Hepatocyte (in vitro differentiated cells): ENCODE results near the gene ZNRF1. TPM values are rescaled to one million over a fixed set of nuclear protein-coding genes. Genes with fewer than 3 reads are reported as not detected.
A peak's percentile ranks its signal among the peaks of the same experiment; 100 is the strongest.

Source experiments
- DNase-seq: peaks from one replicate; pipeline ENCODE4 v3.0.0-alpha.2; 2016; ENCODE audit warnings: low spot score
- H2AFZ ChIP-seq: fragments of 200-600 bp; sonication (generic); 2 replicates; pipeline ENCODE4 v1.6.0; 2016; ENCODE audit warnings: antibody characterized with exemption, mild to moderate bottlenecking
- H3K27ac ChIP-seq: fragments of 200-600 bp; sonication (generic); 2 replicates; pipeline ENCODE4 v1.5.1; 2016; ENCODE audit warnings: mild to moderate bottlenecking
- H3K27me3 ChIP-seq: fragments of 200-600 bp; sonication (generic); 2 replicates; pipeline ENCODE4 v1.6.1; 2016
- H3K36me3 ChIP-seq: fragments of 200-600 bp; sonication (generic); replicated peaks from 2 replicates; pipeline ENCODE4 v1.5.1; 2016; ENCODE audit warnings: low read depth; ENCODE audit not compliant: insufficient read depth
- H3K4me1 ChIP-seq: fragments of 200-600 bp; sonication (generic); 2 replicates; pipeline ENCODE4 v1.5.1; 2016; ENCODE audit warnings: mild to moderate bottlenecking, moderate library complexity; ENCODE audit not compliant: insufficient read depth
- H3K4me2 ChIP-seq: fragments of 200-600 bp; sonication (generic); 2 replicates; pipeline ENCODE4 v1.6.0; 2016
- H3K4me3 ChIP-seq: fragments of 200-600 bp; sonication (generic); 2 replicates; pipeline ENCODE4 v1.5.1; 2016; ENCODE audit warnings: mild to moderate bottlenecking
- H3K79me2 ChIP-seq: fragments of 200-600 bp; sonication (generic); 2 replicates; pipeline ENCODE4 v1.6.0; 2017; ENCODE audit warnings: mild to moderate bottlenecking
- H3K9me2 ChIP-seq: fragments of 200-600 bp; sonication (generic); replicated peaks from 2 replicates; pipeline ENCODE4 v1.6.0; 2017; ENCODE audit warnings: mild to moderate bottlenecking; ENCODE audit not compliant: insufficient read depth
- H3K9me3 ChIP-seq: fragments of 200-600 bp; sonication (generic); 2 replicates; pipeline ENCODE4 v1.5.1; 2016; ENCODE audit warnings: low read depth, mild to moderate bottlenecking
- H4K20me1 ChIP-seq: fragments of 200-600 bp; sonication (generic); 2 replicates; pipeline ENCODE4 v1.6.0; 2016; ENCODE audit warnings: mild to moderate bottlenecking; ENCODE audit not compliant: insufficient read depth, poor library complexity, severe bottlenecking
- CTCF ChIP-seq: fragments of 200-600 bp; sonication (generic); IDR thresholded peaks from 2 replicates; pipeline ENCODE4 v1.5.1; 2016; ENCODE audit warnings: antibody characterized with exemption, mild to moderate bottlenecking; ENCODE audit not compliant: poor library complexity
- EZH2 ChIP-seq: fragments of 200-600 bp; sonication (generic); IDR thresholded peaks from 2 replicates; pipeline ENCODE4 v1.6.1; 2016; ENCODE audit warnings: antibody characterized with exemption, mild to moderate bottlenecking, borderline replicate concordance
- EZH2phosphoT487 ChIP-seq: fragments of 200-600 bp; sonication (generic); IDR thresholded peaks from one replicate; pipeline ENCODE4 v1.6.1; 2018; ENCODE audit warnings: antibody characterized with exemption, mild to moderate bottlenecking, low read depth, moderate library complexity; ENCODE audit not compliant: unreplicated experiment, severe bottlenecking
- WGBS: methylation state at CpG from one replicate; pipeline ENCODE4 v1.1.6; 2016; ENCODE audit warnings: low lambda C conversion rate; ENCODE audit errors: missing lambda C conversion rate; 5-methylcytosine and 5-hydroxymethylcytosine counted together
- polyA plus RNA-seq: library from polyadenylated mRNA; unstranded; fragments of >200 nt; fragmentation: Nextera tagmentation; extraction: Ambion mirVana; gene quantifications from 2 replicates; pipeline ENCODE4 v1.2.1, GENCODE V29; 2016
- total RNA-seq: library from RNA; depleted of rRNA; stranded (reverse); fragments of >200 nt; gene quantifications from 2 replicates; pipeline ENCODE4 v1.2.3, GENCODE V29; 2014

ZNRF1 gene
- total and polyA plus RNA-seq, 2 experiments from 2014 or later: 23.0 to 46.5 TPM

GRCh38 chr16:75000481-75001081, 1.8 kb downstream of the ZNRF1 start:
- peak overlapping the region; percentile 93 for H3K4me2 ChIP-seq
- peak overlapping the region; percentile 98 for H3K4me3 ChIP-seq
- no peaks in the 10 kb centered on the region for H3K9me3 ChIP-seq
- no peak overlapping the region for H3K27ac ChIP-seq
- no peak overlapping the region for H2AFZ ChIP-seq
- H3K4me1 ChIP-seq: peaks cover 18% of the 10 kb centered on the region
- WGBS: 9% methylated on average over 15 of the region's 15 CpGs
- H3K9me2 ChIP-seq: no peaks in the 10 kb centered on the region
- DNase-seq: peak; percentile 34
- TF ChIP-seq CTCF: no peak
- peaks cover 64% of the 10 kb centered on the region for H3K79me2 ChIP-seq
- H3K27me3 ChIP-seq: no peaks in the 10 kb centered on the region
- H4K20me1 ChIP-seq: peaks cover 58% of the 10 kb centered on the region
- H3K36me3 ChIP-seq: no peaks in the 10 kb centered on the region

- peaks cover 83% of the 10 kb centered on the region for H3K79me2 ChIP-seq
- TF ChIP-seq EZH2 (no peak), EZH2phosphoT487 (no peak), CTCF (no peak)
- no peak overlapping the region for H2AFZ ChIP-seq
- H4K20me1 ChIP-seq: peaks cover 69% of the 10 kb centered on the region
- 56% methylated on average over 9 of the region's 9 CpGs for WGBS
- no peak overlapping the region for H3K27ac ChIP-seq
- H3K4me3 ChIP-seq: no peak overlapping the region
- no peaks in the 10 kb centered on the region for H3K27me3 ChIP-seq
- H3K36me3 ChIP-seq: no peaks in the 10 kb centered on the region
- peak overlapping the region; percentile 93 for H3K4me2 ChIP-seq
- no peaks in the 10 kb centered on the region for H3K9me2 ChIP-seq
- DNase-seq: no peak
- peaks cover 18% of the 10 kb centered on the region for H3K4me1 ChIP-seq
- no peaks in the 10 kb centered on the region for H3K9me3 ChIP-seq
These were observed 3.6 kb downstream of the ZNRF1 start for GRCh38 chr16:75002474-75002873.

DNA sequence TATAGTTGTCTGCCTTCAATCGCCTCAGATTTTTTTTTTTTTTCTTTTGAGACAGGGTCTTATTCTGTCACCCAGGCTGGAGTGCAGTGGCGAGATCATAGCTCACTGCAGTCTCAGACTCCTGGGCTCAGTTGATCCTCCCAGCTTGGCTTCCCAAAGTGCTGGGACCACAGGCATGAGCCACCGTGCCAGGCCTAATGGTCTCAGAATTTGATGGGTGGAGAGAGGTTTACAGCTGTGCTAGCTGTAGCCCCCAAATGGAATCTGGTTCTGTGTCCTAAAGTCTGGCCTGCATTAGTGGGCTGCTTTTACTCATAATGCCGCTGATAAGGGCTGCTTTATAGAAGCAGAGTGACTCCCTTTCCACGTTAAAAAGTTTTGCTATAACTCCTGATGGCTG, 5.1 kb downstream of the ZNRF1 start:
- Histone ChIP-seq H3K27ac (no peak overlapping the region), H4K20me1 (peaks cover 78% of the 10 kb centered on the region), H3K36me3 (no peaks in the 10 kb centered on the region), H3K27me3 (no peaks in the 10 kb centered on the region), H3K4me3 (no peak overlapping the region), H3K9me3 (no peaks in the 10 kb centered on the region), H3K9me2 (no peaks in the 10 kb centered on the region), H3K79me2 (peaks cover 98% of the 10 kb centered on the region), H3K4me2 (no peak overlapping the region), H2AFZ (no peak overlapping the region), H3K4me1 (peaks cover 18% of the 10 kb centered on the region)
- 54% methylated on average over 5 of the region's 5 CpGs for WGBS
- no peak for DNase-seq
- TF ChIP-seq EZH2 (no peak), EZH2phosphoT487 (no peak), CTCF (no peak)

- no peak overlapping the region for H3K4me2 ChIP-seq
- H3K4me1 ChIP-seq: peaks cover 18% of the 10 kb centered on the region
- no peaks in the 10 kb centered on the region for H3K9me2 ChIP-seq
- no peaks in the 10 kb centered on the region for H3K9me3 ChIP-seq
- H4K20me1 ChIP-seq: peaks cover 78% of the 10 kb centered on the region
- no peak overlapping the region for H2AFZ ChIP-seq
- no peak overlapping the region for H3K4me3 ChIP-seq
- WGBS: 100% methylated on average over 3 of the region's 3 CpGs
- no peak for TF ChIP-seq CTCF
- H3K27ac ChIP-seq: no peak overlapping the region
- peaks cover 100% of the 10 kb centered on the region for H3K79me2 ChIP-seq
- DNase-seq: no peak
- H3K36me3 ChIP-seq: no peaks in the 10 kb centered on the region
- no peaks in the 10 kb centered on the region for H3K27me3 ChIP-seq
These were observed 5.6 kb downstream of the ZNRF1 start for GRCh38 chr16:75004460-75004859.
